Astrocyte (in vitro differentiated cells and primary cell): ENCODE data around the gene TNRC18.
"Not testable (repeated sequence)": the region's sequence is repeated elsewhere in the genome, so short reads cannot be mapped to it uniquely, and the experiment has no call there.

Experiments used
- EZH2 ChIP-seq: IDR thresholded peaks from 2 replicates; pipeline ENCODE4 v1.6.1; 2012; ENCODE audit warnings: mild to moderate bottlenecking, low read length, inconsistent platforms; ENCODE audit not compliant: insufficient read depth
- TF ChIP-seq, protein P1 (sequence below): IDR thresholded peaks from 2 replicates; pipeline ENCODE4 v1.5.1; 2011; ENCODE audit warnings: low read depth, mild to moderate bottlenecking, inconsistent platforms, low read length, moderate library complexity; ENCODE audit not compliant: insufficient read depth

DNA sequence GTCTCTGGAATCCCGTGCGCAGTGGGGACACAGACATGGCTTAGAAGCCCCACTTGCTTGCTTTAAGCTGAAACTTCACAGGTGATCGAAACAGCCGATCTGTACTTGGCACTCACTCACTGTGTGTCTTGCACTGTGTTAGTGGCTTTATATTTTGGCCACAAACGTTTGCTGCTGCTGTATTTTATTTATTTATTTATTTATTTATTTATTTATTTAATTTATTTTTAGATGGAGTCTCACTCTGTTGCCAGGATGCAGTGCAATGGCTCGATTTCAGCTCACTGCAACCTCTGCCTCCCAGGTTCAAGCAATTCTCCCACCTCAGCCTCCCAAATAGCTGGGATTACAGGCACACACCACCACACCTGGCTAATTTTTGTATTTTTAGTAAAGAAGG, 63.6 kb downstream of the TNRC18 start:
- TF ChIP-seq EZH2 = not testable (repeated sequence)
- TF ChIP-seq, protein P1, sequence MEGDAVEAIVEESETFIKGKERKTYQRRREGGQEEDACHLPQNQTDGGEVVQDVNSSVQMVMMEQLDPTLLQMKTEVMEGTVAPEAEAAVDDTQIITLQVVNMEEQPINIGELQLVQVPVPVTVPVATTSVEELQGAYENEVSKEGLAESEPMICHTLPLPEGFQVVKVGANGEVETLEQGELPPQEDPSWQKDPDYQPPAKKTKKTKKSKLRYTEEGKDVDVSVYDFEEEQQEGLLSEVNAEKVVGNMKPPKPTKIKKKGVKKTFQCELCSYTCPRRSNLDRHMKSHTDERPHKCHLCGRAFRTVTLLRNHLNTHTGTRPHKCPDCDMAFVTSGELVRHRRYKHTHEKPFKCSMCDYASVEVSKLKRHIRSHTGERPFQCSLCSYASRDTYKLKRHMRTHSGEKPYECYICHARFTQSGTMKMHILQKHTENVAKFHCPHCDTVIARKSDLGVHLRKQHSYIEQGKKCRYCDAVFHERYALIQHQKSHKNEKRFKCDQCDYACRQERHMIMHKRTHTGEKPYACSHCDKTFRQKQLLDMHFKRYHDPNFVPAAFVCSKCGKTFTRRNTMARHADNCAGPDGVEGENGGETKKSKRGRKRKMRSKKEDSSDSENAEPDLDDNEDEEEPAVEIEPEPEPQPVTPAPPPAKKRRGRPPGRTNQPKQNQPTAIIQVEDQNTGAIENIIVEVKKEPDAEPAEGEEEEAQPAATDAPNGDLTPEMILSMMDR = not testable (repeated sequence)
